H1 (cell line): ENCODE measurements around the gene CYP4A22. TPM values are rescaled to one million over a fixed set of nuclear protein-coding genes. Genes with fewer than 3 reads are reported as not detected.
A peak's percentile ranks its signal among the peaks of the same experiment; 100 is the strongest.

Experiments
- ATF3 ChIP-seq: IDR thresholded peaks from 2 replicates; pipeline ENCODE4 v1.6.1; 2011; ENCODE audit warnings: low read depth, mild to moderate bottlenecking, low read length; ENCODE audit not compliant: insufficient read depth
- BRCA1 ChIP-seq: IDR thresholded peaks from 2 replicates; pipeline ENCODE4 v1.6.1; 2012; ENCODE audit warnings: low read depth, low read length, improper control_type of control experiment
- CEBPB ChIP-seq: IDR thresholded peaks from 2 replicates; pipeline ENCODE4 v1.6.1; 2012; ENCODE audit warnings: low read depth, low read length
- CHD7 ChIP-seq: fragments of 300-600 bp; sonication (generic); IDR thresholded peaks from 2 replicates; pipeline ENCODE4 v1.7.1; 2012; ENCODE audit warnings: low read length, moderate library complexity, mild to moderate bottlenecking, inconsistent platforms; ENCODE audit not compliant: insufficient replicate concordance
- CREB1 ChIP-seq: IDR thresholded peaks from 2 replicates; pipeline ENCODE4 v1.6.1; 2012; ENCODE audit warnings: inconsistent platforms
- EP300 ChIP-seq, 2 experiments: IDR thresholded peaks; 1 replicate in 1 of 2; 2 replicates in 1 of 2; pipeline ENCODE4 v1.6.1; 2011 to 2012; ENCODE audit warnings: low read depth in 2 of 2, low read length in 2 of 2, mild to moderate bottlenecking in 2 of 2, borderline replicate concordance in 1 of 2, inconsistent platforms in 1 of 2, moderate library complexity in 1 of 2
- NANOG ChIP-seq: IDR thresholded peaks from 2 replicates; pipeline ENCODE4 v1.6.1; 2011; ENCODE audit warnings: low read length, low read depth, mild to moderate bottlenecking, inconsistent platforms; ENCODE audit not compliant: insufficient read depth, poor library complexity, severe bottlenecking
- TAF7 ChIP-seq: optimal IDR thresholded peaks from 2 replicates; pipeline ENCODE3; 2011; ENCODE audit warnings: low read depth, mild to moderate bottlenecking, inconsistent platforms, low read length, moderate library complexity, borderline replicate concordance
- polyA plus RNA-seq, 7 experiments: library from polyadenylated mRNA; depleted of rRNA in 3 of 7; stranded (reverse) in 5 of 7; unstranded in 2 of 7; fragments of >200 nt in 5 of 7; fragments of 200-250 nt in 2 of 7; gene quantifications; 1 replicate in 5 of 7; 2 replicates in 1 of 7; 4 replicates in 1 of 7; pipeline versions ENCODE4 v1.2.1 to v1.2.3, GENCODE V29; 2011 to 2013; ENCODE audit warnings: missing spikeins in 2 of 7, mixed read lengths in 2 of 7
- total RNA-seq: library from RNA; stranded (reverse); fragmentation: NEBNext Ultra II Directional; extraction: Animal tissue kit (Norgen Biotek cat#: 25700); gene quantifications from 2 replicates; pipeline ENCODE4 v1.2.1, GENCODE V29; 2021

The CYP4A22 gene
- total and polyA plus RNA-seq, 2 of the 8 experiments (the other 6 are each of a cell fraction or from before 2014, with no cell fraction given) = not detected

- TF ChIP-seq CHD7 = no peak
- no peak for TF ChIP-seq BRCA1
- no peak for TF ChIP-seq TAF7
- TF ChIP-seq ATF3 = no peak
- TF ChIP-seq CEBPB = peak; percentile 61
- TF ChIP-seq CREB1 = peak; percentile 55
- TF ChIP-seq NANOG = no peak
- peak in 1 of 2 experiments; percentile 69; a peak in 1 of 3 replicates for TF ChIP-seq EP300 (IDR thresholded peaks at IDR 0.05; ENCODE audit: borderline replicate concordance in 1 of 2, low read depth in 2 of 2, low read length in 2 of 2)
Measured at GRCh38 chr1:47192458-47193384, 55.5 kb downstream of the CYP4A22 start (continued).
